WI38 (cell line): ENCODE results near the gene B3GALNT1.

Experiments used
- H3K4me3 ChIP-seq: 2 replicates; pipeline ENCODE4 v1.5.1; 2011; ENCODE audit warnings: low read depth, mild to moderate bottlenecking, control low read depth, low read length
- CTCF ChIP-seq: IDR thresholded peaks from 2 replicates; pipeline ENCODE4 v1.5.1; 2012; ENCODE audit warnings: low read depth, mild to moderate bottlenecking, control low read depth, low read length

The B3GALNT1 gene

GRCh38 chr3:161069511-161070251 lies 35.5 kb downstream of the B3GALNT1 start:
- no peak for TF ChIP-seq CTCF

GRCh38 chr3:161067335-161067734 lies 37.8 kb downstream of the B3GALNT1 start:
- no peak for TF ChIP-seq CTCF
- H3K4me3 ChIP-seq, result no peak overlapping the region

More at GRCh38 chr3:161069511-161070251, 35.5 kb downstream of the B3GALNT1 start:
- H3K4me3 ChIP-seq, result no peak overlapping the region

GRCh38 chr3:161066930-161067329 lies 38.2 kb downstream of the B3GALNT1 start:
- no peak for TF ChIP-seq CTCF
- H3K4me3 ChIP-seq, result no peak overlapping the region

- no peak for TF ChIP-seq CTCF
These were observed 40.7 kb downstream of the B3GALNT1 start for GRCh38 chr3:161064413-161064812.

GRCh38 chr3:161054860-161055604 lies 50.1 kb downstream of the B3GALNT1 start:
- H3K4me3 ChIP-seq, result no peak overlapping the region
- TF ChIP-seq CTCF, result no peak

More at GRCh38 chr3:161064413-161064812, 40.7 kb downstream of the B3GALNT1 start:
- no peak overlapping the region for H3K4me3 ChIP-seq

- H3K4me3 ChIP-seq, result no peak overlapping the region
- no peak for TF ChIP-seq CTCF
These were observed 53.3 kb downstream of the B3GALNT1 start for GRCh38 chr3:161051856-161052255.

GRCh38 chr3:161050935-161051334 lies 54.2 kb downstream of the B3GALNT1 start:
- no peak for TF ChIP-seq CTCF
- H3K4me3 ChIP-seq, result no peak overlapping the region
